Upper lobe of right lung (tissue), 1 donor: Measurements from ENCODE around the gene NLN. TPM values are rescaled to one million over a fixed set of nuclear protein-coding genes. Genes with fewer than 3 reads are reported as not detected.

Experiments
- ATAC-seq: fragments of 200-7000 bp; cut with Tn5 transposase; one replicate; pipeline ENCODE4 v1.9.1; 2020; ENCODE audit warnings: mild to moderate bottlenecking, moderate library complexity
- DNase-seq: peaks from one replicate; pipeline ENCODE4 v3.0.0-alpha.2; 2020
- H3K27ac ChIP-seq: fragments of 200-600 bp; one replicate; pipeline ENCODE4 v1.8.0; 2022
- H3K27me3 ChIP-seq: fragments of 200-600 bp; one replicate; pipeline ENCODE4 v1.8.0; 2022; ENCODE audit warnings: mild to moderate bottlenecking
- H3K36me3 ChIP-seq: fragments of 200-600 bp; one replicate; pipeline ENCODE4 v1.8.0; 2022
- H3K4me1 ChIP-seq: fragments of 200-600 bp; one replicate; pipeline ENCODE4 v1.8.0; 2022
- H3K4me3 ChIP-seq: fragments of 200-600 bp; one replicate; pipeline ENCODE4 v1.8.0; 2022; ENCODE audit warnings: mild to moderate bottlenecking
- H3K9me3 ChIP-seq: fragments of 200-600 bp; one replicate; pipeline ENCODE4 v1.8.0; 2022
- CTCF ChIP-seq: fragments of 200-600 bp; IDR thresholded peaks from one replicate; pipeline ENCODE4 v1.8.0; 2022; ENCODE audit warnings: antibody characterized with exemption
- intact Hi-C: fragments of 100-400 bp; cut with DNase I; formaldehyde crosslinking; loops from one replicate; pipeline ENCODE4 v1.11.0; 2022
- total RNA-seq: library from RNA; stranded (reverse); fragmentation: NEBNext Ultra II Directional; extraction: Animal tissue kit (Norgen Biotek cat#: 25700); gene quantifications from one replicate; pipeline ENCODE4 v1.2.1, GENCODE V29; 2021
- donor health status: DM: no; HTN: yes; CAD: no; lungs with severe emphysema.

Gene NLN
- total RNA-seq, 1 donor from 2014 or later, result 15.8 TPM

DNA sequence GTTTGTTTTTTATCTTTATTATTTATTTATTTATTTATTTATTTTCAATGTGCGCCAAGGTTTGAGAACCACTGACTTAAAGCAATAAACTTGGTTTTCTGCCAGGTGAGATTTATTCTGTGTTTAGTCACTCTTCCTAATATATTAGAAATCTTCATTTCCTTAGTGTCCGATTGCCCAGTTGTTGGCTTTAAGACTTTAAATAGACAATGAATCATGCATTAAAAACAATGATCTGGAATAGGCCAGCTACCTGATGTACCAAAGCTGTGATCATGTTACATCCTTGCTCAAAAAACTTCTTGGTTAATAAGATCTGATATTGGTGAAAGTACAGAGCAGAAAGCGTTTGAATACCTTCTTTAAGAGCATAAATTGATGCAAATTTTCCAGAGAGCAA lies 152.2 kb downstream of the NLN start:
- Histone ChIP-seq H3K4me1 (no peaks in the 10 kb centered on the region), H3K27ac (no peak overlapping the region), H3K36me3 (no peaks in the 10 kb centered on the region), H3K9me3 (no peaks in the 10 kb centered on the region), H3K27me3 (no peaks in the 10 kb centered on the region), H3K4me3 (no peak overlapping the region)
- intact Hi-C loops, result no loop called here
- no peak for TF ChIP-seq CTCF
- DNase-seq, result no peak
- ATAC-seq, result no peak

- no peak for DNase-seq
- H3K27ac ChIP-seq, result no peak overlapping the region
- H3K9me3 ChIP-seq, result no peaks in the 10 kb centered on the region
- no peaks in the 10 kb centered on the region for H3K36me3 ChIP-seq
- H3K4me1 ChIP-seq, result no peaks in the 10 kb centered on the region
- no peak for ATAC-seq
- no peaks in the 10 kb centered on the region for H3K27me3 ChIP-seq
- intact Hi-C loops, result no loop called here
- no peak overlapping the region for H3K4me3 ChIP-seq
- no peak for TF ChIP-seq CTCF
These were observed 154.5 kb downstream of the NLN start for GRCh38 chr5:65876496-65876895.

DNA sequence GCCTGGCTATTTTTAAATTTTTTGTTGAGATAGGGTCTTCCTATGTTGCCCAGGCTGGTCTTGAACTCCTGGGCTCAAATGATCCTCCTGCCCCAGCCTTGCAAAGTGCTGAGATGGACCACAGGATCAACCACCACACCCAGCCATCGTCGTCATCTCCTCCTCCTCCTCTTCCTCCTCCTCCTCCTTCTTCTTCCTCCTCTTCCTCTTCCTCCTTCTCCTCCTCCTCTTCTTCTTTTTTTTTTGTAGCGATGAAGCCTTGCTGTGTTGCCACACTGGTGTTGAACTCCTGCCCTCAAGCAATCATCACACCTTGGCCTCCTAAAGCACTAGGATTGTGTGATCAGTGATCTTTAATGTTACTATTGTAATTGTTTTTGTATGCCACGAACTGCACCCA lies 155.0 kb downstream of the NLN start:
- Histone ChIP-seq H3K27me3 (no peaks in the 10 kb centered on the region), H3K9me3 (no peaks in the 10 kb centered on the region), H3K27ac (no peak overlapping the region), H3K4me3 (no peak overlapping the region), H3K36me3 (no peaks in the 10 kb centered on the region), H3K4me1 (no peaks in the 10 kb centered on the region)
- no peak for DNase-seq
- intact Hi-C loops, result no loop called here
- no peak for ATAC-seq
- no peak for TF ChIP-seq CTCF

Other genes starting within 250 kb of the NLN start
- 2.3 TPM for gene ADAMTS6, start 240.3 kb upstream of the NLN start, total RNA-seq
- 2.3 TPM for gene CENPK, start 159.0 kb upstream of the NLN start, total RNA-seq
- 33.6 TPM for gene PPWD1, start 158.9 kb upstream of the NLN start, total RNA-seq
- 14.7 TPM for gene TRIM23, start 97.9 kb upstream of the NLN start, total RNA-seq
- 3.4 TPM for gene SHLD3, start 97.2 kb upstream of the NLN start, total RNA-seq
- 19.6 TPM for gene TRAPPC13, start 97.2 kb upstream of the NLN start, total RNA-seq
- 10.8 TPM for gene SGTB, start 96 bp upstream of the NLN start, total RNA-seq
- 67.0 TPM for gene ERBIN, start 204.4 kb downstream of the NLN start, total RNA-seq